Prostate gland (tissue), 2 donors: ENCODE measurements around the gene ZNF280C. TPM values are rescaled to one million over a fixed set of nuclear protein-coding genes. Genes with fewer than 3 reads are reported as not detected.

Experiments
- DNase-seq: peaks from one replicate; pipeline ENCODE4 v3.0.0-alpha.2; 2019; ENCODE audit warnings: low spot score
- H3K27ac ChIP-seq, 2 donors: fragments of 200-600 bp; sonication (generic); 2 replicates each; pipeline ENCODE4 v1.5.1; 2017 to 2019
- H3K27me3 ChIP-seq: fragments of 200-600 bp; sonication (generic); replicated peaks from 2 replicates; pipeline ENCODE4 v1.5.1; 2019; ENCODE audit not compliant: insufficient read depth
- H3K36me3 ChIP-seq, 2 donors: fragments of 200-600 bp; sonication (generic); 1 replicate in 1 of 2; 2 replicates in 1 of 2; pipeline versions ENCODE4 v1.5.1 to v1.8.1; 2017 to 2019
- H3K4me1 ChIP-seq: fragments of 200-600 bp; sonication (generic); replicated peaks from 2 replicates; pipeline ENCODE4 v1.5.1; 2019
- H3K4me3 ChIP-seq, 2 donors: fragments of 200-600 bp; sonication (generic); 2 replicates each; pipeline ENCODE4 v1.5.1; 2017 to 2019
- H3K9me3 ChIP-seq: fragments of 200-600 bp; sonication (generic); 2 replicates; pipeline ENCODE4 v1.5.1; 2017
- CTCF ChIP-seq, 4 experiments: fragments of 200-600 bp in 2 of 4; fragments of 450-650 bp in 2 of 4; sonication (generic) in 2 of 4; IDR thresholded peaks; 1 replicate in 3 of 4; 2 replicates in 1 of 4; pipeline ENCODE4 v1.5.1; 2016 to 2019; ENCODE audit warnings: antibody characterized with exemption in 4 of 4, mild to moderate bottlenecking in 2 of 4, moderate library complexity in 2 of 4
- POLR2A ChIP-seq: fragments of 450-650 bp; IDR thresholded peaks from one replicate; pipeline ENCODE4 v1.6.1; 2016; ENCODE audit warnings: antibody characterized with exemption, mild to moderate bottlenecking
- POLR2AphosphoS5 ChIP-seq: sonication (generic); formaldehyde crosslinking; IDR thresholded peaks from one replicate; pipeline ENCODE4 v1.6.1; 2017; ENCODE audit warnings: antibody characterized with exemption
- WGBS: methylation state at CpG from one replicate; pipeline ENCODE4 v1.1.5; 2018; 5-methylcytosine and 5-hydroxymethylcytosine counted together
- intact Hi-C: fragments of 100-400 bp; cut with DNase I; formaldehyde crosslinking; loops from one replicate; pipeline ENCODE4 v1.14.2; 2022
- total RNA-seq, 2 donors: library from RNA; depleted of rRNA; stranded (reverse); fragments of >200 nt; gene quantifications; one replicate each; pipeline ENCODE4 v1.1.0, GENCODE V29; 2016

The ZNF280C gene
- 10 to 100 TPM in 1 of 2 donors, 1 to 10 TPM in 1; 4.1 to 19.0 TPM for total RNA-seq

GRCh38 chrX:130268449-130269170 lies at the start of gene ZNF280C:
ZNF280C (minus strand) TSS chrX:130268899; CDS start chrX:130260449, 8,450 bp downstream.
- DNase-seq: peak; percentile 71
- WGBS: 3% methylated on average over 42 of the region's 59 CpGs
- intact Hi-C loops: no loop called here
- peak within 1 kb of the TSS; percentile 69 to 76 for H3K27ac ChIP-seq
- H3K4me3 ChIP-seq: peak within 1 kb of the TSS; percentile 50 to 53
- H3K9me3 ChIP-seq: no peaks in the 10 kb centered on the region
- H3K4me1 ChIP-seq: no peaks in the 10 kb centered on the region
- no peaks in the 10 kb centered on the region for H3K27me3 ChIP-seq
- no peaks in the 10 kb centered on the region for H3K36me3 ChIP-seq
- TF ChIP-seq POLR2AphosphoS5 (peak; percentile 73), POLR2A (peak; percentile 46), CTCF (IDR thresholded peaks at IDR 0.05) (peak in 2 of 4 experiments; percentile 22 to 27)

- Histone ChIP-seq H3K4me1 (no peaks in the 10 kb centered on the region), H3K4me3 (no peak overlapping the region), H3K36me3 (no peaks in the 10 kb centered on the region), H3K27me3 (no peaks in the 10 kb centered on the region), H3K27ac (no peak overlapping the region), H3K9me3 (no peaks in the 10 kb centered on the region)
- intact Hi-C loops: no loop called here
- WGBS: 92% methylated on average over 4 of the region's 5 CpGs
- DNase-seq: no peak
- TF ChIP-seq POLR2A (no peak), POLR2AphosphoS5 (no peak)
These were observed 36.1 kb upstream of the ZNF280C start for GRCh38 chrX:130304587-130305368.

GRCh38 chrX:130301977-130302376 lies 33.3 kb upstream of the ZNF280C start:
- Histone ChIP-seq H3K4me1 (no peaks in the 10 kb centered on the region), H3K4me3 (no peak overlapping the region), H3K27ac (no peak overlapping the region), H3K36me3 (no peaks in the 10 kb centered on the region), H3K27me3 (no peaks in the 10 kb centered on the region), H3K9me3 (no peaks in the 10 kb centered on the region)
- 80% methylated on average over 1 of the region's 1 CpG for WGBS
- no peak for DNase-seq
- no peak for TF ChIP-seq POLR2AphosphoS5
- intact Hi-C loops: no loop called here

GRCh38 chrX:130301405-130301804 lies 32.7 kb upstream of the ZNF280C start:
- Histone ChIP-seq H3K4me3 (no peak overlapping the region), H3K27ac (no peak overlapping the region), H3K4me1 (no peaks in the 10 kb centered on the region), H3K9me3 (no peaks in the 10 kb centered on the region), H3K27me3 (no peaks in the 10 kb centered on the region), H3K36me3 (no peaks in the 10 kb centered on the region)
- 92% methylated on average over 1 of the region's 1 CpG for WGBS
- DNase-seq: no peak
- intact Hi-C loops: no loop called here
- TF ChIP-seq POLR2A (no peak), CTCF (IDR thresholded peaks at IDR 0.05) (no peak), POLR2AphosphoS5 (no peak)

GRCh38 chrX:130300010-130300282 lies 31.2 kb upstream of the ZNF280C start:
- H3K9me3 ChIP-seq: no peaks in the 10 kb centered on the region

More at GRCh38 chrX:130300010-130300282, 31.2 kb upstream of the ZNF280C start:
- H3K4me3 ChIP-seq: no peak overlapping the region
- no peaks in the 10 kb centered on the region for H3K27me3 ChIP-seq
- TF ChIP-seq POLR2A (no peak), POLR2AphosphoS5 (no peak), CTCF (IDR thresholded peaks at IDR 0.05) (no peak)
- H3K4me1 ChIP-seq: no peaks in the 10 kb centered on the region
- DNase-seq: no peak
- intact Hi-C loops: no loop called here
- no peaks in the 10 kb centered on the region for H3K36me3 ChIP-seq
- no peak overlapping the region for H3K27ac ChIP-seq
- 38% methylated on average over 2 of the region's 2 CpGs for WGBS
